Esophagus (tissue), 2 donors: ENCODE results near the gene WHRN. TPM values are rescaled to one million over a fixed set of nuclear protein-coding genes. Genes with fewer than 3 reads are reported as not detected.

ENCODE experiments used
- H3K27ac ChIP-seq, 2 donors: one replicate each; pipeline ENCODE4 v1.5.1; 2013; ENCODE audit warnings: low read depth in 2 of 2, mild to moderate bottlenecking in 2 of 2, inconsistent platforms in 1 of 2, low read length in 1 of 2, moderate library complexity in 1 of 2
- H3K27me3 ChIP-seq, 2 donors: one replicate each; pipeline ENCODE4 v1.6.1; 2013; ENCODE audit warnings: low read length in 2 of 2, control low read depth in 1 of 2, mild to moderate bottlenecking in 1 of 2; ENCODE audit not compliant: insufficient read depth in 2 of 2, control insufficient read depth in 1 of 2
- H3K36me3 ChIP-seq, 2 donors: one replicate each; pipeline ENCODE4 v1.6.1; 2013; ENCODE audit warnings: low read length in 1 of 2; ENCODE audit not compliant: control insufficient read depth in 2 of 2, insufficient read depth in 2 of 2
- H3K4me1 ChIP-seq, 2 donors: one replicate each; pipeline ENCODE4 v1.6.1; 2013; ENCODE audit warnings: low read length in 1 of 2; ENCODE audit not compliant: control insufficient read depth in 2 of 2, insufficient read depth in 2 of 2
- H3K4me3 ChIP-seq, 2 donors: one replicate each; pipeline ENCODE4 v1.5.1; 2013; ENCODE audit warnings: low read length in 2 of 2, mild to moderate bottlenecking in 2 of 2, low read depth in 1 of 2, moderate library complexity in 1 of 2
- H3K9me3 ChIP-seq, 2 donors: one replicate each; pipeline ENCODE4 v1.6.1; 2013; ENCODE audit warnings: mild to moderate bottlenecking in 2 of 2, low read depth in 1 of 2, low read length in 1 of 2, moderate library complexity in 1 of 2; ENCODE audit not compliant: control insufficient read depth in 2 of 2, insufficient read depth in 1 of 2
- WGBS, 2 donors: extraction: QIAGEN DNeasy Blood & Tissue Kit; methylation state at CpG; one replicate each; pipeline ENCODE4 v1.1.7; 2013; 5-methylcytosine and 5-hydroxymethylcytosine counted together
- polyA plus RNA-seq, 2 donors: library from polyadenylated mRNA; stranded (reverse); fragments of 200-250 nt; gene quantifications; one replicate each; pipeline ENCODE4 v1.2.3, GENCODE V29; 2013
- donor health status: healthy with polysubstance abuse.
- donor health status: Bipolar disorder and iron deficiency.

The WHRN gene
- polyA plus RNA-seq, 2 donors = 3.4 to 7.6 TPM

- H3K4me1 ChIP-seq = no peaks in the 10 kb centered on the region
- 50 to 51% methylated on average over 4 of the region's 4 CpGs for WGBS, 2 donors
- H3K27ac ChIP-seq = no peak overlapping the region
- no peaks in the 10 kb centered on the region for H3K9me3 ChIP-seq
- H3K27me3 ChIP-seq = no peaks in the 10 kb centered on the region
- no peak overlapping the region for H3K4me3 ChIP-seq
- no peaks in the 10 kb centered on the region for H3K36me3 ChIP-seq
Measured at GRCh38 chr9:114446036-114446435, 59.2 kb downstream of the WHRN start.

GRCh38 chr9:114445616-114446015 is 59.7 kb downstream of the WHRN start:
- H3K4me3 ChIP-seq = no peak overlapping the region
- WGBS, 2 donors = 90 to 92% methylated on average over 5 of the region's 5 CpGs
- no peaks in the 10 kb centered on the region for H3K9me3 ChIP-seq
- H3K4me1 ChIP-seq = no peaks in the 10 kb centered on the region
- no peak overlapping the region for H3K27ac ChIP-seq
- H3K36me3 ChIP-seq = no peaks in the 10 kb centered on the region
- no peaks in the 10 kb centered on the region for H3K27me3 ChIP-seq

GRCh38 chr9:114442022-114442421 is 63.3 kb downstream of the WHRN start:
- H3K9me3 ChIP-seq = no peaks in the 10 kb centered on the region
- H3K27ac ChIP-seq = no peak overlapping the region
- no peaks in the 10 kb centered on the region for H3K27me3 ChIP-seq
- WGBS, 2 donors = 46 to 55% methylated on average over 1 of the region's 1 CpG
- no peak overlapping the region for H3K4me3 ChIP-seq
- H3K36me3 ChIP-seq = no peaks in the 10 kb centered on the region
- no peaks in the 10 kb centered on the region for H3K4me1 ChIP-seq

GRCh38 chr9:114437401-114437893 is 67.8 kb downstream of the WHRN start:
- Histone ChIP-seq H3K9me3 (no peaks in the 10 kb centered on the region), H3K4me3 (no peak overlapping the region), H3K4me1 (no peaks in the 10 kb centered on the region), H3K27ac (no peak overlapping the region), H3K27me3 (no peaks in the 10 kb centered on the region), H3K36me3 (no peaks in the 10 kb centered on the region)
- WGBS, 2 donors = 76 to 89% methylated on average over 2 of the region's 2 CpGs

GRCh38 chr9:114434878-114435311 is 70.4 kb downstream of the WHRN start:
- H3K27ac ChIP-seq = no peak overlapping the region
- H3K36me3 ChIP-seq = no peaks in the 10 kb centered on the region
- WGBS, 2 donors = 44 to 46% methylated on average over 9 of the region's 9 CpGs
- H3K9me3 ChIP-seq = no peaks in the 10 kb centered on the region
- no peaks in the 10 kb centered on the region for H3K4me1 ChIP-seq
- H3K27me3 ChIP-seq = no peaks in the 10 kb centered on the region
- H3K4me3 ChIP-seq = no peak overlapping the region

- Histone ChIP-seq H3K36me3 (no peaks in the 10 kb centered on the region), H3K9me3 (no peaks in the 10 kb centered on the region), H3K4me1 (no peaks in the 10 kb centered on the region), H3K4me3 (no peak overlapping the region), H3K27ac (no peak overlapping the region), H3K27me3 (no peaks in the 10 kb centered on the region)
- 61 to 64% methylated on average over 6 of the region's 6 CpGs for WGBS, 2 donors
Measured at GRCh38 chr9:114433720-114434255, 71.5 kb downstream of the WHRN start.

- 88 to 90% methylated on average over 15 of the region's 15 CpGs for WGBS, 2 donors
- Histone ChIP-seq H3K27ac (no peak overlapping the region), H3K9me3 (no peaks in the 10 kb centered on the region), H3K27me3 (no peaks in the 10 kb centered on the region), H3K4me1 (no peaks in the 10 kb centered on the region), H3K4me3 (no peak overlapping the region), H3K36me3 (no peaks in the 10 kb centered on the region)
Measured at GRCh38 chr9:114433086-114433485, 72.2 kb downstream of the WHRN start.

GRCh38 chr9:114432323-114433067 is 72.8 kb downstream of the WHRN start:
- Histone ChIP-seq H3K27me3 (no peaks in the 10 kb centered on the region), H3K4me1 (no peaks in the 10 kb centered on the region), H3K36me3 (no peaks in the 10 kb centered on the region), H3K27ac (no peak overlapping the region), H3K9me3 (no peaks in the 10 kb centered on the region), H3K4me3 (no peak overlapping the region)
- WGBS, 2 donors = 78 to 82% methylated on average over 6 of the region's 6 CpGs

- Histone ChIP-seq H3K27ac (no peak overlapping the region), H3K4me3 (no peak overlapping the region), H3K4me1 (no peaks in the 10 kb centered on the region), H3K9me3 (no peaks in the 10 kb centered on the region), H3K27me3 (no peaks in the 10 kb centered on the region), H3K36me3 (no peaks in the 10 kb centered on the region)
- 84 to 87% methylated on average over 6 of the region's 6 CpGs for WGBS, 2 donors
Measured at GRCh38 chr9:114431770-114432169, 73.5 kb downstream of the WHRN start.

- H3K4me3 ChIP-seq = no peak overlapping the region
- WGBS, 2 donors = 88 to 89% methylated on average over 4 of the region's 4 CpGs
- H3K27me3 ChIP-seq = no peaks in the 10 kb centered on the region
- no peaks in the 10 kb centered on the region for H3K4me1 ChIP-seq
- H3K27ac ChIP-seq = no peak overlapping the region
- H3K9me3 ChIP-seq = no peaks in the 10 kb centered on the region
- no peaks in the 10 kb centered on the region for H3K36me3 ChIP-seq
Measured at GRCh38 chr9:114431003-114431402, 74.3 kb downstream of the WHRN start.
